Measurements from ENCODE around the gene COL27A1.
"Not testable (repeated sequence)": the region's sequence is repeated elsewhere in the genome, so short reads cannot be mapped to it uniquely, and the experiment has no call there.

COL27A1 gene

GRCh38 chr9:114122136-114123027 is 33.0 kb upstream of the COL27A1 start:
- DNase-seq (ENCODE audit: low read depth in 3 of 3, low spot score in 1 of 3) = no peak

- DNase-seq (ENCODE audit: low read depth in 3 of 3, low spot score in 1 of 3) = no peak
Measured at GRCh38 chr9:114123031-114123977, 32.0 kb upstream of the COL27A1 start.

- no peak for DNase-seq (ENCODE audit: low read depth in 3 of 3, low spot score in 1 of 3)
Measured at GRCh38 chr9:114124138-114124537, 31.2 kb upstream of the COL27A1 start.

GRCh38 chr9:114124666-114125475 is 30.5 kb upstream of the COL27A1 start:
- no peak for DNase-seq (ENCODE audit: low read depth in 3 of 3, low spot score in 1 of 3)

GRCh38 chr9:114125476-114126013 is 29.8 kb upstream of the COL27A1 start:
- DNase-seq (ENCODE audit: low read depth in 3 of 3, low spot score in 1 of 3) = no peak

DNA sequence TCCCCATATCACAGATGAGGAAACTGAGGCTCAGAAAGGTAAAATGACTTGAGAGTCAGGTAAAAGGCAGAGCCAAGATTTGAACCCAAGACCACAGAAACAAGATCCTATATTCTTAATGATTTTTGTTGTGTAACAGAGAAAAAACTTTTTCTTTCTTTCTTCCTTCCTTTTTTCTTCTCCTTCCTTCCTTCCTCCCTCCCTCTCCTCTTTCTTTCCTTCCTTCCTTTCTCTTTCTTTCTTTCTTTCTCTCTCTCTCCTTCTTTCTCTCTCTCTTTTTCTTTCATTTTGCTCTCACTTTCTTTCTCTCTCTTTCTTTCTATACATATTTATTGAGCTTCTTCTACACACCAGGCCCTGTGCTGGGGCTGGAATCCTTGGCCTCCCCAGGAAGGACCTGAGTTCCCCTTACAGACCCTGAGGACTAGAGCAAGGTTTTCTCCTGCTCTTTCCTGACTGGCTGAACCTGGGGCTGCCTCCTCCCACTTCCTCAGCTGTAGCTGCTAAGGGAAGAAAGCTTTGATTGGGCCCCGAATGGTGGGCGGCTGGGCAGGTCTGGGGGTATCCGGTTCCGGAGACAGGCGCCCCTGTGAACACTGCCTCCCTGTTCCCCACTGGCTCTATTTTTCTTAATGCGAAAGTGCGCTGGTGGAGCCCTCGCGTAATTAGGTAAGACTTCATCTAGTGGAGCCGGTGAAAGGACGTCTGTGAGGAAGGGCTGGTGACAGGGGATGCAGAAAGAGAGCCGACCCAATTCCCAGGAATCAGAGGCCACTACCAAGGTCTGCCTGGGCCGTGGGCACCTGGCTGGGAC is 28.9 kb upstream of the COL27A1 start:
- DNase-seq (ENCODE audit: low read depth in 3 of 3, low spot score in 1 of 3) = no peak

GRCh38 chr9:114128759-114129158 is 26.6 kb upstream of the COL27A1 start:
- DNase-seq (ENCODE audit: low read depth in 3 of 3, low spot score in 1 of 3) = not testable (repeated sequence)

DNA sequence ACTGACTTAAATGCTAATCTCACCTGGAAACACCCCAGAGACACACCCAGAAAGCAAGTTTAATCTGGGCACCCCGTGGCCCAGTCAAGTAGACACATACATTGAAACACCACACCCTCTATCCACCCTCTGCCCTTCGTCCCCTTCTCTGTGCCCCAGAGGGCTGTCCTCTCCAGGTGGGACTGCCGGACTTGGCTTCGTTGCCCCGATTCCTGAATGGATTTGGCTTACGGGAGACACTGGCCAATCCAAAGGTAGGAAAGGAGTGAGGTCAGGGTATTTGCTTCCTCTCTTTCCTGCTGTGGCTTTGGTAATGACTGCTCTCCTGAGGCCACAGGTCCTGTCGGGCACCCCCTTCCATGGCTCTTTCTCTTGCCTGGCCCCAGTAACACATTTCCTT is 25.2 kb upstream of the COL27A1 start:
- DNase-seq (ENCODE audit: low read depth in 3 of 3, low spot score in 1 of 3) = no peak

GRCh38 chr9:114130624-114131277 is 24.6 kb upstream of the COL27A1 start:
- DNase-seq (ENCODE audit: low read depth in 3 of 3, low spot score in 1 of 3) = no peak

GRCh38 chr9:114131808-114132549 is 23.4 kb upstream of the COL27A1 start:
- no peak for DNase-seq (ENCODE audit: low read depth in 3 of 3, low spot score in 1 of 3)

DNA sequence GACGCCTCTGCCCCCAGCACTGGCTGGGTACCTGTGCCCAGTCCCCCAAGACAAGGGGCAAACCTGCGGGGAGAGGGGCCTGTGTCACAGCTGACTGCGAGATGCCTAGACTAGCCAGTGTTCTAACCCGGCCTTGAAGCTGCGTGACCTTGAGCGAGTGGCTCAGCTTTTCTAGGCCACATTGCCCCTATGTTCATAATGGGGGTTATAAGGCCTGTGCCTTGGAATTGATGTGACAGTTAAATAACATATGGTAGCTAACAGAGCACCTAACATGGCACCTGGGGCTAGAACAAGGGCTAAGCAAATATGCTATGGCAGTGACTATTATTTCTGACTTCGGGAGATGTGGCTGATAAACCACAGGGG is 22.8 kb upstream of the COL27A1 start:
- no peak for DNase-seq (ENCODE audit: low read depth in 3 of 3, low spot score in 1 of 3)

- no peak for DNase-seq (ENCODE audit: low read depth in 3 of 3, low spot score in 1 of 3)
Measured at GRCh38 chr9:114134827-114135396, 20.4 kb upstream of the COL27A1 start.

DNA sequence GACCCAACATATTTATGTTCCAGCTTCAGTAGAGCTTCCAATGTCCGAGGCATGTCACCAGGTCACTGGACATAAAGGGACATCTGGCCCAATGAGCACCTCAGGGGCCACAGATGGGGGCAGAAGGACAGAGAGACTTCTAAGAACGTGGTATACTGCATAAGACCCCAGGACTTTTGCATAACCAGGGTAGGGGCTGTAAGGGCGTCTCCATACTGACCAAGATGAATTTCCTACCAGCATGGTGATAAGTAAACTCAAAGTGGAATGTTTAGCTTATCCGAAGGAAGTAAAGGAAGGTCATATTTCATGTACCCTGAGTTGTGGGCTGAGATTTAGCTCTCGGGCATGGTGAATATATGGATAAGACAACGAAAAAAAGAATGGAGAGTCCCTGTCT is 17.5 kb upstream of the COL27A1 start:
- DNase-seq (ENCODE audit: low read depth in 3 of 3, low spot score in 1 of 3) = no peak

DNA sequence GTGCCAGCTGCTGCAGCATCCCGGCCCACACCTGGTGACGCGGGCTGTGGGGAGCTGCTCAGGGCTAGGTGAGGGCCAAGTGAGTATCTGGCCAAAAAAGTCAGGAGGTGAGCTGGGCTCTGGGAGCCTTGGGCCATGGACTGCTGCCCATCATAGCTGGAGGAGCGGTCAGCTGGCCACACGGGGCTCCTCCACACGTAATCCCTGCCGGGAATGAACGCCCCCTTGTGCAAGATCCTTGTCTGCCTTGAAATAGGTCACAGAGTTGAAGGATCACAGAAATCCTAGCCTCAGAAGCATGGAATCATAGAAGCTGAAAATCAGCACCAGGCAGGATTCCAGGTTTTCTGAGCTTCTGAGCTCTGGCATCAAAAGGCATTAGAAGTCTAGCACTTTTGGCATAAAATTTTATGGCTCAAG is 16.8 kb upstream of the COL27A1 start:
- no peak for DNase-seq (ENCODE audit: low read depth in 3 of 3, low spot score in 1 of 3)

DNA sequence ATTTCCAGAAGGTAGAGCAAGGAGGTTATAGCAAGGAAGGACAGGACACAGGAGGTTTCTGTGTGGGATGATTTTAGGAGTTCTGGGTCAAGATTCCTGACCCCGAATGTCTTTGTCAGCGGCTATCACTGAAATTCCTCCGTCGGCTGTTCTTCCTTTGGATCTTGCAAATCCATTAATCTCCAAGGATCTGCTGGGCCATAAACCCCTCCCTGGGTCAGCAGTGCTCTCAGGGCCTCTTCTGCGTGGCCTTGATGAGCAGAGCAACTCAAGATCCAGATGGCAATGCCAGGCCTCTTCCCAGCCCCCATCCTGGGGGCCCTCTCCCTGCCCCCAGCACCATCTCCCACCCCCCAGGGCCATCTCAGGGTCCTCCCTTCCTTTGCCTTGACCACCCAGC is 16.3 kb upstream of the COL27A1 start:
- no peak for DNase-seq (ENCODE audit: low read depth in 3 of 3, low spot score in 1 of 3)

- DNase-seq (ENCODE audit: low read depth in 3 of 3, low spot score in 1 of 3) = no peak
Measured at GRCh38 chr9:114140401-114140800, 14.9 kb upstream of the COL27A1 start.

- no peak for DNase-seq (ENCODE audit: low read depth in 3 of 3, low spot score in 1 of 3)
Measured at GRCh38 chr9:114140850-114141249, 14.5 kb upstream of the COL27A1 start.
